Measurements from ENCODE around the gene BMERB1. TPM values are rescaled to one million over a fixed set of nuclear protein-coding genes. Genes with fewer than 3 reads are reported as not detected.

The BMERB1 gene
- total RNA-seq, 1 donor from 2014 or later: 35.9 TPM

GRCh38 chr16:15610369-15610871 lies 176.0 kb downstream of the BMERB1 start:
- no peak for DNase-seq (ENCODE audit: low spot score)
- peaks cover 50% of the 10 kb centered on the region for H3K36me3 Mint-ChIP-seq (ENCODE audit: low read depth)

GRCh38 chr16:15611610-15612009 lies 177.2 kb downstream of the BMERB1 start:
- no peaks in the 10 kb centered on the region for H3K9me3 Mint-ChIP-seq (ENCODE audit: low read depth)
- H3K36me3 Mint-ChIP-seq (ENCODE audit: low read depth): peaks cover 49% of the 10 kb centered on the region
- no peak overlapping the region for H3K27ac Mint-ChIP-seq (ENCODE audit: unreplicated experiment)
- no peaks in the 10 kb centered on the region for H3K27me3 Mint-ChIP-seq (ENCODE audit: low read depth)
- no peak for DNase-seq (ENCODE audit: low spot score)
- TF ChIP-seq CTCF (IDR thresholded peaks at IDR 0.05): no peak
- peaks cover 2% of the 10 kb centered on the region for H3K4me1 Mint-ChIP-seq (ENCODE audit: low read depth)
- no peak overlapping the region for H3K4me3 Mint-ChIP-seq (ENCODE audit: unreplicated experiment)

More at GRCh38 chr16:15610369-15610871, 176.0 kb downstream of the BMERB1 start:
- H3K27me3 Mint-ChIP-seq (ENCODE audit: low read depth): no peaks in the 10 kb centered on the region
- peaks cover 2% of the 10 kb centered on the region for H3K4me1 Mint-ChIP-seq (ENCODE audit: low read depth)
- TF ChIP-seq CTCF (IDR thresholded peaks at IDR 0.05): no peak
- H3K9me3 Mint-ChIP-seq (ENCODE audit: low read depth): no peaks in the 10 kb centered on the region
- H3K4me3 Mint-ChIP-seq (ENCODE audit: unreplicated experiment): no peak overlapping the region
- no peak overlapping the region for H3K27ac Mint-ChIP-seq (ENCODE audit: unreplicated experiment)

- Mint-ChIP-seq H3K4me1 (ENCODE audit: low read depth) (peaks cover 7% of the 10 kb centered on the region), H3K36me3 (ENCODE audit: low read depth) (peaks cover 51% of the 10 kb centered on the region), H3K9me3 (ENCODE audit: low read depth) (no peaks in the 10 kb centered on the region), H3K27ac (ENCODE audit: unreplicated experiment) (no peak overlapping the region), H3K4me3 (ENCODE audit: unreplicated experiment) (no peak overlapping the region), H3K27me3 (ENCODE audit: low read depth) (no peaks in the 10 kb centered on the region)
- TF ChIP-seq CTCF (IDR thresholded peaks at IDR 0.05): no peak
- DNase-seq (ENCODE audit: low spot score): no peak
These were observed 179.3 kb downstream of the BMERB1 start for GRCh38 chr16:15613676-15614075.

GRCh38 chr16:15616012-15616411 lies 181.6 kb downstream of the BMERB1 start:
- no peak overlapping the region for H3K27ac Mint-ChIP-seq (ENCODE audit: unreplicated experiment)
- peaks cover 14% of the 10 kb centered on the region for H3K4me1 Mint-ChIP-seq (ENCODE audit: low read depth)
- H3K27me3 Mint-ChIP-seq (ENCODE audit: low read depth): no peaks in the 10 kb centered on the region
- peaks cover 48% of the 10 kb centered on the region for H3K36me3 Mint-ChIP-seq (ENCODE audit: low read depth)
- DNase-seq (ENCODE audit: low spot score): no peak
- no peak for TF ChIP-seq CTCF (IDR thresholded peaks at IDR 0.05)
- H3K4me3 Mint-ChIP-seq (ENCODE audit: unreplicated experiment): no peak overlapping the region
- no peaks in the 10 kb centered on the region for H3K9me3 Mint-ChIP-seq (ENCODE audit: low read depth)

- no peak overlapping the region for H3K27ac Mint-ChIP-seq (ENCODE audit: unreplicated experiment)
- H3K36me3 Mint-ChIP-seq (ENCODE audit: low read depth): peaks cover 47% of the 10 kb centered on the region
- no peaks in the 10 kb centered on the region for H3K27me3 Mint-ChIP-seq (ENCODE audit: low read depth)
- peaks cover 14% of the 10 kb centered on the region for H3K4me1 Mint-ChIP-seq (ENCODE audit: low read depth)
- no peaks in the 10 kb centered on the region for H3K9me3 Mint-ChIP-seq (ENCODE audit: low read depth)
- H3K4me3 Mint-ChIP-seq (ENCODE audit: unreplicated experiment): no peak overlapping the region
- TF ChIP-seq CTCF (IDR thresholded peaks at IDR 0.05): no peak
- no peak for DNase-seq (ENCODE audit: low spot score)
These were observed 182.2 kb downstream of the BMERB1 start for GRCh38 chr16:15616475-15617165.
